CD4-positive, alpha-beta T cell treated with Interleukin-21 for 1 hour (primary cell): ENCODE results near the gene CYP4F8.

ENCODE experiments used
- DNase-seq: peaks from one replicate; pipeline ENCODE4 v3.0.0-alpha.2; 2020

The CYP4F8 gene

DNA sequence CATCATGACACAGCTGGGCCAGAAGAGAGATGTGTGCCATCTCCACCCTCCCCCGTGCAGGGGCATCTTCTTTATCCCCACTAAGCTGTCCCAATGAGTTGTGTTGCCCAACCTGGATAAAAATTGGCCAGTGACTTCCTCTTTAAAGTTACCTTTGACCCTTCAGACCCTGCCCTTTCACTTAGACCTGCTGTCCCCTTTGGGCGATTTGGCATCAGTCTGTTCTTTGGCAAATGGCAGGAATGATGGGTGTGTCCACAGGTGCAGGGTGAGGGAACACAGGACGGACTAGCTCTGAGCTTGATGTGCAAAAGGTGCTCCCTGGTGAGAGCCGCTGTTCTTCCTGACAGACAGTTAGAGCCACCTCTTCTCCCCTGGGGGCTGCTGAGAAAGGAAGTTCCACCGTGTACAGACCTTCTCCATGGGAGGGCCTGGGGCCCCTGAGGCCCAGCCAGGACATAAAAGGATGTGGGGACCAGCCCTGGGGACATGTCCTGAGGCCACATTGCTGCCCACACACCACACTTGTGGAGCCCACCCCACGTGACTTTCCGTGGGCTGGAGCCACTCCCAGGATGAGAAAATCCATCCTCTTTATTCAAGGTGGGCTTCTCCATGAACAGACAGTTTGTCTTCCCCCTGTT lies 1.7 kb downstream of the CYP4F8 start:
- no peak for DNase-seq

DNA sequence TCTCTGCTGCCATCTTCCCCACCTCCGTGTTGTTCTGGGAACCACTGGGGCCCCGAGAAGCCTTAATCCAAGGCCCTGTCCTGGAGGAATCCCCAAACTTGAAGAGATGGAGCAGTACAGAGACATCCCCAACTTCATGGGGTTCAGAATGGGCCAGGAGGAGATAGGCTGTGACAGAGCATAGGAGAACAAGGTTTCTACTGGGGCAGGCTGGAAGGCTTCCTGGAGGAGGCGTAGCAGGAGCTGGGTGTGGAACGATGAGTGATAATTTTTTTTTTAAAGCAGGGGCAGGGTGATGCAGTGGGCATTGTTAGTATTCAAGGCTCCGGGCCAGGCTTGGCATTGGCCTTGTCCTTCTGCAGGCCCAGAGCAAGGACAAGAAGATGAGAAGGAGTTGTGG lies 3.3 kb downstream of the CYP4F8 start:
- no peak for DNase-seq

DNA sequence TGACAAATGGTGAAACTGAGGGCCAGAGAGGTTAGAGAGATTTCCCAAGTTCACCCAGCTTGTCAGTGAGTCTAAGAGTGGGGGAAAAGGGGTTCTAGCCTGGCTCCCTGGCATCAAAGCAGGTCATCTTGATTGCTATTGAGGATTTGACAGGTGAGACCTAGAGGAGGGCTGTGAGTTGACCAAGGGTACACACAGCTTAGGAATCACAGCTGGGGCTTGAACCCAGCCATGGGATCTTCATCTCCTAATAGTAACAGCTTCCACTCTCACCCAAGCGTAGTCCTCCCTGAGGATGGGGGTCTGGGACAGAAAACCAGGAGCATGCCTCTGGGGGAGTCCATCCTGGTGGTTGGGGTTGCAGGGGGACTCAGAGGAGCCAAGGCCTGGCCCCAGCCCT lies 6.8 kb downstream of the CYP4F8 start:
- no peak for DNase-seq

DNA sequence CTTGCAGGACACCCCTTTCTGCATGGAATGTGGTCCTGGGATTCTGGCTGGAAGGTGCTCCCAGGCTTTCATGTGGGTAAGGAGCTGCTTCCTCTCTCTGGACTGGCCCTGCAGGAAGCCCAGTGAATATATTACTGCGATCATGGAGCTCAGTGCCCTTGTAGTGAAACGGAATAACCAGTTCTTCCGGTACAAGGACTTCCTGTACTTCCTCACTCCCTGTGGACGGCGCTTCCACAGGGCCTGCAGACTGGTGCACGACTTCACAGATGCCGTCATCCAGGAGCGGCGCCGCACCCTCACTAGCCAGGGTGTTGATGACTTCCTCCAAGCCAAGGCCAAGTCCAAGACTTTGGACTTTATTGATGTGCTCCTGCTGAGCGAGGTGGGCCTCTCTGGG lies 8.0 kb downstream of the CYP4F8 start:
- DNase-seq, result no peak

DNA sequence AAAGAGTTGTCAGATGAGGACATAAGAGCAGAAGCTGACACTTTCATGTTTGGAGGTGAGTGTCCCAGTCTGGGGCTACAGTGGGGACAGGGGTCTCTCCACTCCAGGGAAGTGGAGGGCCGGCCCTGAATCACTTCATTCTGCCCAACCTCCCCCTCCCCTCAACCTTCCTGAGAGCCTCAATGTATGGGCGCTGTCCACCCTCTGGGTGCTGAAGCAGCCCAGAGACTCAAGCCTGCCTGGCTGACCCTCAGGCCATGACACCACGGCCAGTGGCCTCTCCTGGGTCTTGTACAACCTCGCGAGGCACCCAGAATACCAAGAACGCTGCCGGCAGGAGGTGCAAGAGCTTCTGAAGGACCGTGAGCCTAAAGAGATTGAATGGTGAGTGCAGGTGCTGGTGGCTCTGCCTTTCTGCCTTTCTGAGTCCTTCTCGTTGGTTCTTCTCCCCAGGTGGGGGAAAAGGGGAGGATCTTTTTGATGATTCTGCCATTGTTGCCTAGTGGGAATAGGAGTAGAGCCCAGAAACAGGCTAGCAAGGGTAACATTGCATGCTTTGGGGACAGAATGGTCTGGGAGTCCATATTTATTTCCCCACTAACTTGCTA lies 8.8 kb downstream of the CYP4F8 start:
- no peak for DNase-seq

DNA sequence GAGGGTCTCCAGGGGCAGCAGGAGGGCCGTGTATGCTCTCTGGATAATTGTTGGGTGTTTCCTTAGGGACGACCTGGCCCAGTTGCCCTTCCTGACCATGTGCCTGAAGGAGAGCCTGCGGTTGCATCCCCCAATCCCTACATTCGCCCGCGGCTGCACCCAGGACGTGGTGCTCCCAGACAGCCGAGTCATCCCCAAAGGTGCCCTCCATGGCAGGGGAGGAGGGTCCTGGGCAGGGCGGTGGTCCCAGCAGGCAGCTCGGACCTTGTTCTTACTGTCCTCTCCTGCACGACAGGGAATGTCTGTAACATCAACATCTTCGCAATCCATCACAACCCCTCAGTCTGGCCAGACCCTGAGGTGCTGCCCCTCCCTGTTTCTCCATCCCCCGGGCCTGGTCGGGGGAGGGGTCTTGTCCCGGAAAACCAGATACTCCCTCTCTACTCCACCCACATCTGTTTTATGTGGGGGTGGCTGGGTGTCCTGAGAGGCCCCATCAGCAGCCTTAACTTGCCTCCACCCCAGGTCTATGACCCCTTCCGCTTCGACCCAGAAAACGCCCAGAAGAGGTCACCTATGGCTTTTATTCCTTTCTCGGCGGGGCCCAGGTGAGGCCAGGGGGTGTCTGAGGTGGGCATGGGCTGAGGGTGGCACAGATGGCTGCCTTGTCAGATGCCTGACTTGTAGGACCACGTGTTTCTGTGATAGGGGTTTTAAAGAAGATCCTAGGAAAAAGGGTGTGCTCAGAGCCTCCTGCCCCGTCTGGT lies 13.4 kb downstream of the CYP4F8 start:
- no peak for DNase-seq

DNA sequence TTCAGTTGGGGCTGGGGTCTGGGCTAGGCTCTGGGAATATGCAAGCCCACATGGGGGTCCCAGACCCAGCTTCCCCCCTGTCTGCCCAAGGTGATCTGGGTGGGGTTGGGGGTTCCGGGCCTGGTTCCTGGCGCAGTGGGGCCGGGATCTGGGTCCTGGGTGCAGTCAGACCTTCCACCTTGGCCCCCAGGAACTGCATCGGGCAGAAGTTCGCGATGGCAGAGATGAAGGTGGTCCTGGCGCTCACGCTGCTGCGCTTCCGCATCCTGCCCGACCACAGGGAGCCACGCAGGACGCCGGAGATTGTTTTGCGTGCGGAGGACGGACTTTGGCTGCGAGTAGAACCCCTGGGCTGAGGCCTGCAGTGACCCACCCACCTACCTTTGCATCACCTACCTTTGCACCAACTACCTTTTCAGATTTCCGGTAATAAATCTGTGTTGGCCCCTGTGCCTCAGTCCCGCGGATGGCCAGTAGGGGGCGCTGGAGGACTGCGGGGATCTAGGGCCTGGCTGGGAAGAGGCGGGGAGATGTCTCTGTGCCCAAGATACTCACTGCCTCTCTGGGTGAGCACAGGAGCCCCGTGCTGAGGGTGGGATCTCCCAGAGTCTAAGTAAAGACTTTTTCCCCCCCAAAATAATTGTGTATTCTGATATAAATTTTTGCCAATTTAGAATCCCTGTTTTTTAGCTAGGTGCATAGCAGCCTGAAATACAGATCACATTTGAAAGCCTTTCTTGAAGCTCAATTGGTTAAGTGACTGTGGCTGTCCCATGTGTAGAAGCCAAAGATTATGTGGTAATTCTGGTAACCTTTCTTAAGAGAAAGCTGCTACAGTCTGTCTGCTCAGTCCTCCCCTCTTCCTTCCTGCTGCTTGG lies 14.2 kb downstream of the CYP4F8 start:
- DNase-seq, result peak; percentile 85

DNA sequence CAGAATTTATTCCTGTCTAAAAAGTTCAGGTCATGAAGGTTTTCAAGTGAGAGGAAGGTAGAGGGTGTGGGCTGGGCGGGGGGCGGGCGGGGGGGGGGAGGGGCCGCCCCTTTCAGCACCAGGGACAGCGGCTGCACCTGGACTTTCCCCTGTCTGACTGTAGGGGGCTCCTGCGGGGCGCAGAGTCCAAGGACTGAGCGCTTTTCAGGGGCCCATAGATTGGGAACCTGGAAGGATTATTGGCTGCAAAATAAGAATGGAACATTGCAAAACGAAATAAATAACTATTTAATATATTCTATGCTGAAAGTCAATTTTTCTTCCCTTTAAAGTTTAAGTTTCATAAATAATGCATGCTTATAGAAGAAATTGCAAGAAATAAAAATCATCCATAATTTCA lies 16.8 kb downstream of the CYP4F8 start:
- DNase-seq, result peak; percentile 21

DNA sequence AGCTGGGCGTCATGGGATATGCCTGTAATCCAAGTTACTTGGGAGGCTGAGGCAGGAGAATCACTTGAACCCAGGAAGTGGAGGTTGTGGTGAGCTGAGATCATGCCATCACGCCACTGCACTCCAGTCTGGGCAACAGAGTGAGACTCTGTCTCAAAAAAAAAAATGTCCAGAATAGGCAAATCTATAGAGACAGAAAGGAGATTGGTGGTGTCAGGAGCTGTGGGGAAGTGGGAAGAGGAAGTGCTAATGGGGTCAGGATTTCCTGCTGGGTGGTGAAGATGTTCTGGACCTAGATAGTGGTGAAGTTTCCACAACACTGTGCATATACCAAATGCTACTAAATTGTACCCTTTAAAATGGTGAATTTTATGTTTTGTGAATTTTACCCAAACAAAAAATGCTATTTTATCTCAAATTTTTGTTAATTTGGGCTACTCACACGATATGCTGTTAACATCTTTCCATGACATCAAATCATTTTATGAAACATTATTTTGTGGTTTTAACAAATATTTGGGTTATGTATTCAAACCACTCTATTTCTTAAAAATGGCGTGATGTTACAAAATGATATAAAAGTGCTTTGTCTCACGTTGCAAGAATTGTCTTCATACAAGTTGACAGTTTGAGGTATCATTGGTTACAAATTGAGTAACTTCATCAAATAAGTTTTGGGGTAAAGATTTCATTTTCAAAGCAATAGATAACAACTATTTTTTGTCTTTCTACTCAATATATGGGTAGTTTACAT lies 18.2 kb downstream of the CYP4F8 start:
- DNase-seq, result no peak

DNA sequence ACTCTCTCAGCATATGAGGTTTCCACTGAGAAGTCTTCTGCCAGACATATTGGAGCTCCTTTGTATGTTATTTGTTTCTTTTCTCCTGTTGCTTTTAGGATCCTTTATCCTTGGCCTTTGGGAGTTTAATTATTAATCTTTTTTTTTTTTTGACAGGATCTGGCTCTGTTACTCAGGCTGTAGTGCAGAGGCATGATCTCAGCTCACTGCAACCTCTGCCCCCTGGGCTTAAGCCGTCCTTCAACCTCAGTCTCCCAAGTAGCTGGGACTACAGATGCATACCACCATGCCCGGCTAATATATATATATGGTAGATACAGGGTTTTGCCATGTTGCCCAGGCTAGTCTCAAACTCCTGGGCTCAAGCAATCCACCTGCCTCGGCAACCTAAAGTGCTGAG lies 19.1 kb downstream of the CYP4F8 start:
- no peak for DNase-seq

DNA sequence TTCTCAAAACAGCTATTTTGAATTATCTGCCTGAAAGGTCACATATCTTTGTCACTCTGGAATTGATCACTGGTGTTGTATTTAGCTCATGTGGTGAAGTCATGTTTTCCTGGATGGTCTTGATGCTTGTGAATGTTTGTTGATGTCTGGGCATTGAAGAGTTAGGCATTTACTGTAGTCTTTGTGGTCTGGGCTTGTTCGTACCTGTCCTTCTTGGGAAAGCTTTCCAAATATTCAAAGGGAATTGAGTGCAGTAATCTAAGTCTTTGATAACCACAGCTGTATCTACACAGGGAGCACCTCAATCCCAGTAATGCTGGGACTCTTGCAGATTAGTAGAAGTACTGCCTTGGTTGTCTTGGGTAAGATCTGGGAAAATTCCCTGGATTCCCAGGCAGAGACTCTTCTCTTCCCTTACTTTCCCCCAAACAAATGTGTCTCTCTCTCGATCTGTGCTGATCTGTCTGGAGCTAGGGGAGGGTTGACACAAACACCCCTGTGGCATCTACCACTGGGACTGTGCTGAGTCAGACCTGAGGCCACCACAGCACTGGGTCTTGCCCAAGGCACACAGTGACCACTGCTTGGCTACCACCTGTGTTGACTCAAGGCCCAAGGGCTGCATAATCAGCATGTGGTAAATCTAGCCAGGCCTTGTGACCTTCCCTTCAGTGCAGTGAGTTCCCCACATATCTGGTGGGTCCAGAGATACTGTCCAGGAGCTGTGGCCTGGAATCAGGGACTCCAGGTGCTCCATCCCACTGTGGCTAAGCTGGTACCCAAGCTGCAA lies 20.2 kb downstream of the CYP4F8 start:
- no peak for DNase-seq

DNA sequence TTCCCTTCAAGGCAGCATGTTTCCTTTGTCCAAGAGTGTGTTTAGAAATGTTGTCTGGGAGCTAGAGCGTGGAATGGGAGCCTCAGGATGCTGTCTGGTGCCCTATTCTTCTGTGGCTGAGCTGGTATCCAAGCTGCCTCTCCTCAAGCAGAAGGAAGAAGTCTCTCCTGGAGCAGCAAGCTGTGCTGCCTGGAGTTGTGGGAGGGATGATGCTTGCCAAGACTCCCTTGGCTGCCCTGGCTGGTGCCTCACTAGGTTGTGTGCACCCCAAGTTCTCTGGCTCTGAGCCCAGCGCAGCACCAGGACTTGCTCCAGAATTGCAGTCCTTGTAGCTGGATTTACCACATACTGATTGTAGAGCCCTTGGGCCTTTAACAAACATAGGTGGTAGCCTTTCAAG lies 21.0 kb downstream of the CYP4F8 start:
- DNase-seq, result no peak

DNA sequence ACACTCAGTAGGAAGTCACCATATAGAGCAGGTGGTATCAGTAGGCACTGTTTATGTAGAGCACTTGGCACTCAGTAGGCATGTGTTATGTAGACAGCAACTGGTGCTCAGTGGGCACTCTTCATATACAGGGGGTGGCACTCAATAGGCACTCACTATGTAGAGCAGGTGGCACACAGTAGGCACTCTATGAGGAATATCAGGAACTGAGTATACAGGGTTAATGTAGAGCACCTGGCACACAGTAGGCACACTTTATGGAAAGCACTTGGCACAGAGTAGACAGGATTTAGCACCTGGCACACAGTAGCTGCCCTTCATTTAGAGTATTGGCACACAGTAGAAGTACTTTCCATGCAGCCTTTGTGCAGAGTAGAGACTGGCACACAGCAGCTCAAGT lies 24.6 kb downstream of the CYP4F8 start:
- DNase-seq, result no peak

DNA sequence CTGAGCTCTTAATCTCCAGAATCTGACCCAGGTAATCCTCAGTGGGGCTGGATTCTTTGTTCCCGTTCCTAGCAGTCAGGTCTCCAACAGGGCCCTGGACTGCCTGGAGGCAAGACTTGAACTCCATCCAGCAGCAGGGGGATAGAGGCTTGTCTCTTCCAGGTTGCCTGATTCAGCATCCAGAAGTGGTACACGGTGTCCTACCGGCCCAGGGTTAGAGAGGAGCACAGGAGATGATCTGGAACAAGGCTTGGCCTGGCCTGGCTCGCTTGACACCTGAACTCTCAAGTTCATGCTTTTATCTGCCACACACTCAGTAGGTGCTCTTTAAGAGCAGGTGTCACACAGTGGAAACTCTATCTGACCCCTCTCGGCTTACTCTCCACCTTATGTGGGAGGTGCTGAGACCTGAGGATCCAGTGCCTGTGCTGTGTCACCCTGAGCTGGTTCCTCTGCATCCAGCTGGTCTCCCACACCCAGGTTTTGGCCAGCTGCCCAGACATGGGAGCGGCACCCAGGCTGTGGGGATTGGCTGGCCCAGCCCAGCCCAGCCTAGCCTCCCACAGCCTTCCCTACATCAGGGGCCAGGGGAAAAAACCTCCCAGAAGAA lies 25.4 kb downstream of the CYP4F8 start, which contains the start of gene CYP4F3:
Gene CYP4F3, plus strand, starts transcription at position 604 of the 610 bp plus-strand sequence. CDS start 519 bp downstream, outside the sequence.
- no peak for DNase-seq

DNA sequence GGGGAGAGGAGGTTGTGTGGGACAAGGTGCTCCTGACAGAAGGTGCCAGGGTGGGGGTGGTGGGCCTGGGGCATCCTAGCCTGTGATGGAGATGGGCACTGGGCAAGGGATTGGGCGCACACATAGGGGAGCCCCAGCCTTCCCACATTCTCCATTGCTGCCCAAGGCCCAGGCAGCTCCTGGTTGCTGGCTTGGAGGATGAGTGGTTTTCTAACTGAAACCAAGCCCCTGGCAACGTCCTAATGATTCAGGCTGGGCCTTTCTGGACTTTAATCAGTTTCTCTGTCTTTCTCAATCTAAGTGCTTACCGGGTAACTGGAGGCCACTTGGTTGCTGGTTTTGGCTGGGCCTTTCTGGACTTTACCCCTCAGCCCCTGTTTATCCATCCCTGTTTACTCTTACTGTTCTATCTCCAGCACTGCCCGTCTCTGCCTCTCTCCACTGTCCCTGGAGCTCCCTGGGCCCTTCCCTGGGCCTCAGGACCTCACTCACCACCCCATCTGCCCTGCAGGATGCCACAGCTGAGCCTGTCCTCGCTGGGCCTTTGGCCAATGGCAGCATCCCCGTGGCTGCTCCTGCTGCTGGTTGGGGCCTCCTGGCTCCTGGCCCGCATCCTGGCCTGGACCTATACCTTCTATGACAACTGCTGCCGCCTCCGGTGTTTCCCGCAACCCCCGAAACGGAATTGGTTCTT lies 26.0 kb downstream of the CYP4F8 start:
- DNase-seq, result no peak

DNA sequence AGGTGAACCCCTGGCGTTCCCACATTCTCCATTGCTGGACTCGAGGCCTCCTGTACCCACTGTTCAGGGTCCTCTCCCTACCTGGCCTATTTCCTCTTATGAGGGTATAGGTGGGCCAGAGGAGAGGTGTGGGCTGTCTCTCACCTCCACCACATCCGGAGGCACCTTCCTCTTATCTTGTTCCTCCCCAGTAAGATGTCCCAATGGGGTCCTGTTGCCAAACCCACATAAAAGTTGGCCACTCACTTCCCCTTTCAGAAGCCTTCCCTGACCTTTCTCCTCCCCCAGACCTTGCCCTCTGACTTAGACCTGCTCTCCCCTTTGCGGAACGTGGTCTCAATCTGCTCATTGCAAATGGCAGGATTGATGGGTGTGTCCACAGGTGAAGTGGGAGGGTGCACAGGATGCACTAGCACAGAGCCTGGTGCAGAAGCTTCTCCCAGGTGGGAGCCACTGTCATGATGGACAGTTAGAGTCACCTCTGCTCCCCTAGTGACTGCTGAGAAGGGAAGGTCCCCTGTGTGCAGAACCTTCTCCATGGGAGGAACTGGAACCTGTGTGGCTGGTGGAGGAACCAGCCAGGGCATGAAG lies 27.0 kb downstream of the CYP4F8 start:
- no peak for DNase-seq

DNA sequence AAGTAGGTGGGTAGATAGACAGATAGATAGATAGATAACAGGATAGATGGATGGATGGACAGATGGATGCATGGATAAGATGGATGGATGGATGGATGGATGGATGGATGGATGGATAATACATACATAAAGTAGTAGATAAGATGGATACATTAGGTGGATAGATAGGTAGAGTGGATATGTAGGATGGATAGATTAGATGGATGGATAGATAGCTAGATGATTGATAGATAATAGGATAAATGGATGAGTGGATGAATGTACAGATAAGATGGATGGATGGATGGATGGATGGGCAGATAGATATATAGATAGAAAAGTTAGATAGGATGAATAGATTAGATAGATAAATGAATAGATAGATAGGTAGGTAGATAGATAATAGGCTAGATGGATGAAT lies 27.8 kb downstream of the CYP4F8 start:
- DNase-seq, result no peak

DNA sequence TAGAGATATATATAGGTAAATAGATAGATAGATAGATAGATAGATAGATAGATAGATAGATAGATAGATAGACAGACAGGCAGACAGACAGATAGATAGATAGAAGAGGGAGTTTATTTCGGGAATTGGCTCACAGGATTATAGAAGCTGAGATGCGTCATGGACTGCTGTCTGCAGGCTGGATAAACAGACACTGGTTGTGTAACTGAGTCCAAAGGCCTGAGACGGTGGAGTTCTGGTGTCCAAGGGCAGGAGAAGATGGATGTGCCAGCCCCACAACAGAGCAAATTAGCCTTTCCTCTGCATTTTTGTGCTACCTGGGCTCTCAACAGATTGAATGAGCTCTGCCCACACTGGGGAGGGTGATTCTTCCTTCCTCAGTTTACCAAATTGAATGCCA lies 28.4 kb downstream of the CYP4F8 start:
- DNase-seq, result no peak

DNA sequence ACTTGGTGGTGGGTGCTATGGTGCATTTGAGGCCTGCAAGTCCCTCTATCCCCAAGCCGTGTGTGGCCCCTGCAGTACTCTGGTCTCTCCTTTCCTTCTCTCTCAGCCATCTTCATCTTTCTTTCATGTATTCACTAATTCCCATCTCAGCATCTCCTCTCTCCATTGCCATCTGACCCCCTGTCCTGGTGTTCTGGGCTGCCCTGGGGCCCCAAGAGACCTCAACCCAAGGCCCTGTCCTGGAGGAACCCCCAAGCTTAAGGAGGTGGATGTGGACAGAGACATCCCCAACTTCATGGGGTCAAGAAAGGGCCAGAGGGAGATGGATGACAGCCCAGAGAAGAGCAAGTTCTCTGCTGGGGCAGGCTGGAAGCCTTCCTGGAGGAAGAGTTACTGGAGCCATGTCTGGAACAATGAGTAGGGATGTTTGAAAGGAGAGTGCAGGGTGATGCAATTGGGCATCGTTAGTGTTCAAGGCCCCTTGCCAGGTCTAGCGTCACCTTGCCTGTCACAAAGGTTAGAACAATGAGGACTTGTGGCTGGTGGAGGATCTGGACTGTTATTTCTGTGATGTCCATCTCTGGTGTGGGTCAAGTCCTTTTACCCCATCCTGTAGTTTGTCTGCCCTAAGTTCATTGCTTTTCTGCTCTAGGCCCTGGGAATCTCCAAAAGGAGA lies 29.2 kb downstream of the CYP4F8 start:
- DNase-seq, result no peak

DNA sequence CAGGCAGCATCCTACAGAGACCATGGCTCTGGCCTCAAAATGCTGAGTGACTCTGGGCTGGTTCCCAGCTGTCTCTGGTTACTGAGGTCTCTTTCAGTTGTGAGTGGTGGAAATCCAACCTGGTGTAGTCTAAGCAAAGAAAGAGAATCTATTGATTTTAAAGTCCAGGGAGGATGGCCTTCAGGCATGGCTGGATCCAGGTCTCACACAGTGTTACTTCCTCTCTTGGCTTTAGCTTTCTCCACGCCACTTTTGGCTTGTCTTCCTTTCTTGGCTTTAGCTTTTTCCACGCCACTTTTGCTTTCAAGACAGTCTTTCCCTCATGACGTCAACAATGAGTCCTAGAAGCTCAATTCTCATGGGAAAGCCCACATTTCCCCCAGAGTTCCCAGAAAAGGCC lies 29.8 kb downstream of the CYP4F8 start:
- DNase-seq, result no peak
